ENCODE results near the gene GJB5. TPM values are rescaled to one million over a fixed set of nuclear protein-coding genes. Genes with fewer than 3 reads are reported as not detected.
"Not testable (repeated sequence)": the region's sequence is repeated elsewhere in the genome, so short reads cannot be mapped to it uniquely, and the experiment has no call there.

GJB5 gene
- total RNA-seq (2014; rRNA removed; shearing (Covaris generic)): not detected in 2 replicates

GRCh38 chr1:34754964-34755637 is at the start of gene GJB5:
TSS of gene GJB5 (plus strand) at chr1:34755047. CDS start at chr1:34757331, 2,284 bp downstream.
- no peak for DNase-seq (ENCODE audit: low spot score)

GRCh38 chr1:34705077-34705476 is 49.8 kb upstream of the GJB5 start:
- no peak for DNase-seq (ENCODE audit: low spot score)

GRCh38 chr1:34708106-34708505 is 46.7 kb upstream of the GJB5 start:
- DNase-seq (ENCODE audit: low spot score): no peak

- peak; percentile 16 for DNase-seq (ENCODE audit: low spot score)
Measured at GRCh38 chr1:34709547-34709946, 45.3 kb upstream of the GJB5 start.

- DNase-seq (ENCODE audit: low spot score): no peak
Measured at GRCh38 chr1:34710812-34711211, 44.0 kb upstream of the GJB5 start.

- DNase-seq (ENCODE audit: low spot score): peak; percentile 40
Measured at GRCh38 chr1:34711485-34711884, 43.4 kb upstream of the GJB5 start.

GRCh38 chr1:34712007-34712688 is 42.7 kb upstream of the GJB5 start:
- no peak for DNase-seq (ENCODE audit: low spot score)

- no peak for DNase-seq (ENCODE audit: low spot score)
Measured at GRCh38 chr1:34713443-34713842, 41.4 kb upstream of the GJB5 start.

GRCh38 chr1:34714386-34714785 is 40.5 kb upstream of the GJB5 start:
- no peak for DNase-seq (ENCODE audit: low spot score)

- DNase-seq (ENCODE audit: low spot score): no peak
Measured at GRCh38 chr1:34715139-34715538, 39.7 kb upstream of the GJB5 start.

- DNase-seq (ENCODE audit: low spot score): no peak
Measured at GRCh38 chr1:34721241-34721640, 33.6 kb upstream of the GJB5 start.

- DNase-seq (ENCODE audit: low spot score): no peak
Measured at GRCh38 chr1:34721646-34722355, 33.0 kb upstream of the GJB5 start.

- DNase-seq (ENCODE audit: low spot score): no peak
Measured at GRCh38 chr1:34726861-34727260, 28.0 kb upstream of the GJB5 start.

GRCh38 chr1:34730485-34730884 is 24.4 kb upstream of the GJB5 start:
- no peak for DNase-seq (ENCODE audit: low spot score)

GRCh38 chr1:34732831-34733230 is 22.0 kb upstream of the GJB5 start:
- not testable (repeated sequence) for DNase-seq (ENCODE audit: low spot score)

- no peak for DNase-seq (ENCODE audit: low spot score)
Measured at GRCh38 chr1:34736692-34737091, 18.2 kb upstream of the GJB5 start.

- DNase-seq (ENCODE audit: low spot score): not testable (repeated sequence)
Measured at GRCh38 chr1:34737236-34737635, 17.6 kb upstream of the GJB5 start.

GRCh38 chr1:34739613-34740012 is 15.2 kb upstream of the GJB5 start:
- no peak for DNase-seq (ENCODE audit: low spot score)

- DNase-seq (ENCODE audit: low spot score): peak; percentile 34
Measured at GRCh38 chr1:34740161-34740868, 14.5 kb upstream of the GJB5 start.

- DNase-seq (ENCODE audit: low spot score): peak; percentile 93
Measured at GRCh38 chr1:34742667-34743270, 12.1 kb upstream of the GJB5 start.

- no peak for DNase-seq (ENCODE audit: low spot score)
Measured at GRCh38 chr1:34743775-34744174, 11.1 kb upstream of the GJB5 start.

GRCh38 chr1:34744851-34745250 is 10.0 kb upstream of the GJB5 start:
- no peak for DNase-seq (ENCODE audit: low spot score)

Measured in HT-29 (cell line).